GM15510 (cell line): Measurements from ENCODE around the gene SPON1.

Experiments used
- POLR2A ChIP-seq: IDR thresholded peaks from 3 replicates; pipeline ENCODE4 v1.6.1; 2011; ENCODE audit warnings: borderline replicate concordance; ENCODE audit not compliant: insufficient read length; ENCODE audit errors: extremely low read depth

SPON1 gene

GRCh38 chr11:14261066-14261465, 298.5 kb downstream of the SPON1 start:
- no peak for TF ChIP-seq POLR2A

- no peak for TF ChIP-seq POLR2A
Observed at GRCh38 chr11:14262271-14262846, 299.8 kb downstream of the SPON1 start.

GRCh38 chr11:14264966-14265365, 302.4 kb downstream of the SPON1 start:
- no peak for TF ChIP-seq POLR2A

GRCh38 chr11:14266622-14267021, 304.1 kb downstream of the SPON1 start:
- no peak for TF ChIP-seq POLR2A

GRCh38 chr11:14267861-14268635, 305.5 kb downstream of the SPON1 start:
- no peak for TF ChIP-seq POLR2A

GRCh38 chr11:14269692-14270573, 307.4 kb downstream of the SPON1 start:
- TF ChIP-seq POLR2A = no peak

GRCh38 chr11:14270690-14271542, 308.4 kb downstream of the SPON1 start:
- TF ChIP-seq POLR2A = no peak

- no peak for TF ChIP-seq POLR2A
Observed at GRCh38 chr11:14273895-14274294, 311.4 kb downstream of the SPON1 start.

- TF ChIP-seq POLR2A = no peak
Observed at GRCh38 chr11:14275076-14275475, 312.6 kb downstream of the SPON1 start.

- no peak for TF ChIP-seq POLR2A
Observed at GRCh38 chr11:14288189-14288935, 325.8 kb downstream of the SPON1 start.

- no peak for TF ChIP-seq POLR2A
Observed at GRCh38 chr11:14290422-14290821, 327.9 kb downstream of the SPON1 start.

GRCh38 chr11:14299921-14300320, 337.4 kb downstream of the SPON1 start:
- TF ChIP-seq POLR2A = no peak

- no peak for TF ChIP-seq POLR2A
Observed at GRCh38 chr11:14300661-14301304, 338.3 kb downstream of the SPON1 start.
